ENCODE data around the gene ZNF385B.

ZNF385B gene

GRCh38 chr2:179746981-179747380 is 114.4 kb downstream of the ZNF385B start:
- DNase-seq (ENCODE audit: low read depth in 2 of 2), result no peak

GRCh38 chr2:179745635-179746256 is 115.7 kb downstream of the ZNF385B start:
- no peak for DNase-seq (ENCODE audit: low read depth in 2 of 2)

DNA sequence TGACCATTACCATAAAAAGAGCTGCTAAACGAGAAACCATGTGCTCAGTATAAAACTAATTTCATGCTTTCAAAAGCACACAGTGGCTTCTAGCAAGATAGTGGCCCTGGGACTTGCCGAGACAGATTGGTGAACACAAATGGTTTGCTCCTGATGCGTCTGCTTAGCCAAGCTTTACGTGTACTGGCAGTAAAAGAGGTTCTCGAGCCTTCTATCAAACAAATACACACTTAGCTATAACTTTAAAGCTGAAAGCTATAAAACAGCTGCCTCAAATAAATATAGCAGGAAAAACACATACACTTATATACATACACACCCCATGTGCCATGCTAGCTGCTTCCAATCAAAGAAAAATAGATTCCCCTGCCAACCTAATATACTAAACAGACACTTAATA is 117.0 kb downstream of the ZNF385B start:
- no peak for DNase-seq (ENCODE audit: low read depth in 2 of 2)

DNA sequence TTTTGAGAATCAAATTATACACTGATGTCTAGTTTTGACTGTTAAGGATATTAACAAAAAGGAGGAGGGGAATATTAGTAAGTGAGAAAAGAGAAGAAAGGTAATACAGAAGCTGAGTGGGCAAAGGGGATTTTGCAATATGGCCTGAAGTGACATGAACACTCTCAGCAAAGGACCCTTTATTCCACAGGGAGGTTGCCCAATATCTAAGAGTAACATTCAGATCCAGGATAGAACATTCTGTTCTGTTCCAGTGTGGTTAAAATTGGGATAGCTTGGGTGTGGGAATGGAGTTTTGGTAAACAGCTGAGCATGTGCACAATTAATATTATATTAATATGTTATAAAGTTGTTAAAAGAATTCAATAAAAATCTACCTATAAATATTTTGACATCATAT is 120.1 kb downstream of the ZNF385B start:
- DNase-seq (ENCODE audit: low read depth in 2 of 2), result no peak

GRCh38 chr2:179729966-179730365 is 131.4 kb downstream of the ZNF385B start:
- DNase-seq (ENCODE audit: low read depth in 2 of 2), result no peak

DNA sequence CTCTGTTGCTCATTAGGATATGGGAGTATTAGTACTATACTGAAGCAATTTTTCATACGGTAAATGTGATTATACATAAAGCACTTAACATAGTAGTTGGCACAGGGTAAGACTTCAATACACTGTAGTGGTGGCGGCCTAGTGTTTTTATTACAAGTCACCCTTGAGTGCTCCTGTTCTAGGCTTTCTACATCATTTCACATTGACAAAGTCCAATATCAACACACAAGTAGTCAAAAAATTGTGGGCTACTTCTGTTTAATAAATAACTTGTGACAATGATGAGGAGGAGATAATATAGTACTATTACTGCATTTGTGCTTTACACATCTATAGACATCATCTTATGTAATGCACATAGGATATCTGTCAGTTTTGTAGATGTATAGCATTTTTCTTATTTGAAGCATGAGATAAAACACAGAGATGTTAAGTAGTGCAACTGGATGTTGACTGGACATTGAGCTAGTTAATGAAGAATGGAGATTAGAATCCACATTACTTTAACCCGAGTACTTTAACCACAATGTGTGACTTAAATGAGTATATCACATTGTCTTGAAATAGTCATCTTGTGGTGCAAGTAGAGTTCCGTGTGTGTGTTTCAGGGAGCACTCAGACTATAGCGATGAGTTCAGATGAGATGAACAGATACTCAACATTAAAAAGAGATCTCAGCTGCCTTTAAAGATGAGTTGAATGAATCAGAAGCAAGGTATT is 134.8 kb downstream of the ZNF385B start:
- no peak for DNase-seq (ENCODE audit: low read depth in 2 of 2)

GRCh38 chr2:179724403-179724802 is 137.0 kb downstream of the ZNF385B start:
- no peak for DNase-seq (ENCODE audit: low read depth in 2 of 2)

DNA sequence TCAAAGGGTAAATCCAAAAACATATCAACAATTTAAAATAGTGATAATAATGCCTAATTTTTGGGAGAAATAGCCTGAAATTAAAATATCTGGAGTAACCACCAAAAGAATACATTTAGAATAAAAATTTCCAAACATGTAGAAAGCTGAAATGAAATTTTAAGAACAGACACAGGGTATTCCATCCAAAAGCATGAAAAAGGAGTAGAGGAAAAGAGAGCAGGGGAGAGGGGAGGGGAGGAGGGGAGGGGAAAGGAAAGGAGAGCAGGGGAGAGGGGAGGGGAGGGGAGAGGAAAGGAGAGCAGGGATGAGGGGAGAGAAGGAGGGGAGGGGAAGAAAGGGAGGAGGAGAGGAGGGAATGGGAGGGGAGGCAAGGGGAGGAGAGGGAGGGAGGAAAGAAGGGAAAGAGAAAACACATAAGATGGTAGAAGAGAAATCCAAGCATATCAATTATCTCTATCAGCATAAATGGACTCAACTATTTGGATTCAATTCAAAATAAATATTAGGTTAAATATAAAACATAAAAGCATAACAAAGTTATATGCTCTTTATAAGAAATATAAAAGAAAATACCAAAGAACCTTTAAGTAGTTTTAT is 141.1 kb downstream of the ZNF385B start:
- DNase-seq (ENCODE audit: low read depth in 2 of 2), result no peak

DNA sequence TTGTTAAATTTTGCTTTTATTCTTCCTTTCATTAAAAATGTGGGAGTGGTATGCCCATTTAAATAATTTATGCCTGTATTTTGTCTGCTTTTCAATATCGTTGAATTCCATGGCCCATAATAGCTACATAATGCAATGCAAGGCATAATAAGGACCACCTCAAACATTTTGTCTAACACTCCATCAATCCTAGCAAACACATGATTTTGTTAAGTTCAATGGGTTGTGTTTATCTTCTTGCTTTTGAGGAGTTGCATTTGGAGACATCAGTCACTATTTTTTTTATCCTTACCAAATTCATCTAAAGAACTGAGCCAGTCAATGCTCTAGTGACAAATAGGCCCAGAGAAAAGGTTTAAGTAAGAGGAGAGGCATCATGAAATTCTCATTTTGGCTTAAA is 145.5 kb downstream of the ZNF385B start:
- DNase-seq (ENCODE audit: low read depth in 2 of 2), result no peak

- DNase-seq (ENCODE audit: low read depth in 2 of 2), result no peak
Observed at GRCh38 chr2:179715196-179715595, 146.2 kb downstream of the ZNF385B start.

DNA sequence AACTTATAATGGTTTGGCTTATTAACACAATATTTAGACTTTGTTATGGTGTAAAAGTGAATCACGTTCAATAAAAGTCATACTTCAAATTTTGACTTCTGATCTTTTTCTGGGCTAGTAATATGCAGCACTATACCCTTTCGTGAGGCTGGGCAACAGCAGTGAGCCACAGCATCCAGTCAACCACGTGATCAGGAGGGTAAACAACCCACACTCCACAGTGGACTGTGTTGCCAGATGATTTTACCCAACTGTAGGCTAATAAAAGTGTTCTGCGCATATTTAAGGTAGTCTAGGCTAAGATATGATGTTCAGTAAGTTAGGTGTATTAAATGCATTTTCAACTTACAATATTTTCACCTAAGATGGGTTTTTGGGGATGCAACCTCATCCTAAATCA is 148.6 kb downstream of the ZNF385B start:
- DNase-seq (ENCODE audit: low read depth in 2 of 2), result no peak

DNA sequence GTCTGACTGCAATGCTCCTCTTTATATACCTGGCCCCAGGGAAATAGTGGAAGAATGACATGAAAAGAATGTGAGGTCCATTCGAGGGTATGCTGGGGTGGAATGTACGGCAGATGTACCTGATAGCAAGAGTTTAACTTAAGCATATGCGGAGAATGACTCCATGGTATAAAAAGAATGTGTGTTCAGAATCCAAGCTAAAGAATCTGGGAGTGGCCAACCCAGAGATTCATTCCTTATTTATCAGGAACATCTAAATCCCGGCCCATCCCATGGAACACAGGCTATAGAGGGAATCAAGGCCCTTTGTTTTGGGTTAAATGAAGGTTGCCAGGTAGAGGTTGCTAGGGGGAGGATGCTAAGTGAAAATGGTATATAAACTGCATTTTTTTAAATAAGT is 150.0 kb downstream of the ZNF385B start:
- no peak for DNase-seq (ENCODE audit: low read depth in 2 of 2)

DNA sequence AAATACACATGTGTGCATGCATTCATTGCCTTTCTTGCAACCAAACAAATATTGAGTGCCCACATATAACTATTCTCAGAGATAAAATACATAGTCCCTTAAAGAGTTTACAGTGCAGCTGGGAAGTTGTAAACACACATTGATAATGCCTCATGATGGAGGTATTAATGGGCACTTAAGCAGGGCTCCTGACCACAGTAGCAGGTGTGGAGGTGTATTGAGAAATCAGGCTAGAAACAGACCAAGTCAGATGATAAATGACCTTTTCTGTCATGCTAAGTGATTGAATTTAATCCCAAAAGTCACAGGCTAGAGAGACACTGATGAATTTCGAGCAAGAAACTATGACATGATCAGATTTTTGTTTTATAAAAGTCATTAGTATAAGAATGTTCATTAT is 157.7 kb downstream of the ZNF385B start:
- no peak for DNase-seq (ENCODE audit: low read depth in 2 of 2)

DNA sequence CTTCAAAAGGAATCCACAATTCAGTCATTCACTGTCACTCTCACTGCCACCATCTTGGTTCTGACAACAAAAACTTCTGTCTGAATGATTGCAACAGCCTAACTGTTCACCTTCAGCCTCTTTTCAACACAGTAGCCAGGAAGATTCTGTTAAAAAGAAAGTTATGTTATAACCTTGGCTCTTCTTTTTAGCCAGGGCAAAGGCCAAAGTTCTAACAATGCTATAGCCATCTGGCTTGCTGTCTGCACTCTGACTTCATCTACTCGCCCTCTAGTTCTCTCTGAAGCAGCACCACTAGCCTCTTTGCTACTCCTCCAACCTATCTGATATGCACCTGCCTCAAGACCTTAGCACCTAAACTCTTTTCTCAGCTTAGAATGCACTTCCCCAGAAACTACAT is 158.5 kb downstream of the ZNF385B start:
- DNase-seq (ENCODE audit: low read depth in 2 of 2), result no peak

- DNase-seq (ENCODE audit: low read depth in 2 of 2), result no peak
Observed at GRCh38 chr2:179701524-179702110, 159.8 kb downstream of the ZNF385B start.

- no peak for DNase-seq (ENCODE audit: low read depth in 2 of 2)
Observed at GRCh38 chr2:179695486-179695885, 165.9 kb downstream of the ZNF385B start.

- no peak for DNase-seq (ENCODE audit: low read depth in 2 of 2)
Observed at GRCh38 chr2:179694963-179695362, 166.4 kb downstream of the ZNF385B start.

GRCh38 chr2:179692610-179693009 is 168.8 kb downstream of the ZNF385B start:
- no peak for DNase-seq (ENCODE audit: low read depth in 2 of 2)

DNA sequence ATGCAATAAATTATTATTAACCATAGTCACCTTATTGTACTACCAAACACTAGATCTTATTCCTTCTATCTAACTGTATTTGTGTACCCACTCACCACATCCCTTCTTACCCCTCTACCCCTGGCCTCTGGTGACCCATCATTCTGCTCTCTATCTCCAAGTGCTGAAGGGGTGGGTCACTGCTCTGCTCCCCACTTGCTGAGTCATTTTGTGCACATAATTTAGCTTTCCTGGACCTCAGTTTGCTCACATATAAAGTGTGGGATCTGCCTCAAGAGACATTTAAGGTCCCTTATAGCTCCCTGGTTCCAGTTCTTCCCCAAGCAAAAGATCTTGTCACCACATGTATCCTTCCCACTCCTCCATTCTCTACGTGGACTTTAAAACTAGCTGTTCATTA is 169.4 kb downstream of the ZNF385B start:
- no peak for DNase-seq (ENCODE audit: low read depth in 2 of 2)

GRCh38 chr2:179691235-179691634 is 170.2 kb downstream of the ZNF385B start:
- no peak for DNase-seq (ENCODE audit: low read depth in 2 of 2)

- no peak for DNase-seq (ENCODE audit: low read depth in 2 of 2)
Observed at GRCh38 chr2:179686718-179687342, 174.6 kb downstream of the ZNF385B start.

DNA sequence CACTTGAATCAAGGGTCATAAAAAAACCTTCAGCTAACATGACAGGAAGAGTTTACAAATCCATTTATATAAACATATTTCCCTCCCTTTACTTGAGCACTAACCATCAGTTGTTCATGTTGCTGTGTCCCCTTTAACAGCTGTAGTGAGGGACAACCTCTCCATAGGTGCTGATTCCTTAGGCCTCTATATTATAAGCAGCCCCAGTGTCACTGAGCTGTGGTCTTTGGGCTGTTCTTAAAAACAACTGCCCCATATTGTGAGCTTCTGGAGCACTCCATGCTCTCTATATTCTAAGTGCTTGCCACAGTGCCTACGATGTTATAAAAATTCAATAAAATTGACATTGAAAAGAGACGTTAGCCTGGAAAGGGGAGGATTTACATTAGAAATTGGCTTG is 175.3 kb downstream of the ZNF385B start:
- no peak for DNase-seq (ENCODE audit: low read depth in 2 of 2)

All from stimulated activated CD4-positive, alpha-beta T cell treated with anti-CD3 and anti-CD28 coated beads, Interleukin-15, amount 100 ng/mL, for 48 hours (primary cell).